Subcutaneous adipose tissue (tissue), 4 donors: ENCODE data around the gene RGL4. TPM values are rescaled to one million over a fixed set of nuclear protein-coding genes. Genes with fewer than 3 reads are reported as not detected.

Experiments
- total RNA-seq, 4 donors: library from RNA; depleted of rRNA; stranded (reverse); fragments of >200 nt; gene quantifications; one replicate each; pipeline ENCODE4 v1.1.0, GENCODE V29; 2016
- TF ChIP-seq, protein P1 (sequence below): fragments of 450-650 bp; IDR thresholded peaks from one replicate; pipeline ENCODE4 v1.5.1; 2016; ENCODE audit warnings: low read depth, mild to moderate bottlenecking, control low read depth, antibody characterized with exemption, moderate library complexity

Gene RGL4
- total RNA-seq, 4 donors from 2014 or later, result not detected

DNA sequence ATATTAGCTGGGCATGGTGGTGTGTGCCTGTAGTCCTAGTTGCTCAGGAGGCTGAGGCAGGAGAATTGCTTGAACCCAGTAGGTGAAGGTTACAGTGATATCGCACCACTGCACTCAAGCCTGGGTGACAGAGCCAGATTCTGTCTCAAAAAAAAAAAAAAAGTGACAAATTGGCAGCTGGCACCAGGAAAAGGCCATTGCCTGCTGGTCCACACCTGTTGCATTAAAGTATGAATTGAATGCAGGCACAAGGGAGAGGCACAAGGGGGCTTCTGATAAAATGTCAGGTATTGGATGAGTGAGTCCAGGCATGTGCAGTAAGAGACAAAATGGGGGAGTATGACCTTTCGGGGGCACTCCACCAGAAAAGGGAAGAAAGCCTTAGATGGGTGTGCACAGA, 31.9 kb downstream of the RGL4 start:
- TF ChIP-seq, protein P1, sequence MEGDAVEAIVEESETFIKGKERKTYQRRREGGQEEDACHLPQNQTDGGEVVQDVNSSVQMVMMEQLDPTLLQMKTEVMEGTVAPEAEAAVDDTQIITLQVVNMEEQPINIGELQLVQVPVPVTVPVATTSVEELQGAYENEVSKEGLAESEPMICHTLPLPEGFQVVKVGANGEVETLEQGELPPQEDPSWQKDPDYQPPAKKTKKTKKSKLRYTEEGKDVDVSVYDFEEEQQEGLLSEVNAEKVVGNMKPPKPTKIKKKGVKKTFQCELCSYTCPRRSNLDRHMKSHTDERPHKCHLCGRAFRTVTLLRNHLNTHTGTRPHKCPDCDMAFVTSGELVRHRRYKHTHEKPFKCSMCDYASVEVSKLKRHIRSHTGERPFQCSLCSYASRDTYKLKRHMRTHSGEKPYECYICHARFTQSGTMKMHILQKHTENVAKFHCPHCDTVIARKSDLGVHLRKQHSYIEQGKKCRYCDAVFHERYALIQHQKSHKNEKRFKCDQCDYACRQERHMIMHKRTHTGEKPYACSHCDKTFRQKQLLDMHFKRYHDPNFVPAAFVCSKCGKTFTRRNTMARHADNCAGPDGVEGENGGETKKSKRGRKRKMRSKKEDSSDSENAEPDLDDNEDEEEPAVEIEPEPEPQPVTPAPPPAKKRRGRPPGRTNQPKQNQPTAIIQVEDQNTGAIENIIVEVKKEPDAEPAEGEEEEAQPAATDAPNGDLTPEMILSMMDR, result no peak

GRCh38 chr22:23737696-23738095, 46.9 kb downstream of the RGL4 start:
- TF ChIP-seq, protein P1, result no peak

DNA sequence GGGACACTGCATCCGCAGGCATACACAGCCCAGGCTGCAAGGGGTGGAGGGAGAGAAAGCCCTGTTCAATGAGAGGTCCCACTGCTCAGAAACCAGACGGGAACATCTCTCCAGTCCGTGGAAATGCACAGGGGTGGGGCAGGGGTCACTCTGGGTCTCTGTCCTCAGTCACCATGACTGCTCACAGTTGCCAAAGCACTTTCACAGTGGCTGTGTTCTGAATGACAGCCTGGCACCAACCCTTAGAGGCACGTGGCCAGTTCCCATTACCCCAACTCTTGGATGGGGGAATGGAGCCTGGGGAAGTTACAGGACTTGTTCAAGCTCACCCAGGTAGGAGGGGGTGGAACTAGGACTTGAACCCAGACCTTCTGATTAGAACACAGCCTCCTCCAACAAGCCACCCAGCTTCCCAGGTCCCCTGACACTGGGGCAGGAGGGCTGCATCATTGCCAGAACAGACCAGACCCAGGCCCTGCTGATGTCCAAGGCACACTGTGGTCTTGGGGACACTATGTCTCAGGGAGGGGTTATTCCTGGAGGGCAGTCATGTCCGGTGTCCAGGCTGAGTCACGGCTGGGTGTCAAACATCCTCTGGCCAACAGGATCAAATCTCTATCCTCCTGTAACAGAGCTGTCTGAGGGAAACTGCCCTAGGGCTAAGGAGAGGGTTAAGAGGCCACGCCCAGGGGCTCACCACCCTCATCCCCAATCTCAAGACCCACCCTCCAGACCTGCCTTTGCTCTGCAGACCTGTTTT, 51.9 kb downstream of the RGL4 start:
- TF ChIP-seq, protein P1, result no peak

- TF ChIP-seq, protein P1, result no peak
Measured at GRCh38 chr22:23743303-23743705, 52.5 kb downstream of the RGL4 start.

DNA sequence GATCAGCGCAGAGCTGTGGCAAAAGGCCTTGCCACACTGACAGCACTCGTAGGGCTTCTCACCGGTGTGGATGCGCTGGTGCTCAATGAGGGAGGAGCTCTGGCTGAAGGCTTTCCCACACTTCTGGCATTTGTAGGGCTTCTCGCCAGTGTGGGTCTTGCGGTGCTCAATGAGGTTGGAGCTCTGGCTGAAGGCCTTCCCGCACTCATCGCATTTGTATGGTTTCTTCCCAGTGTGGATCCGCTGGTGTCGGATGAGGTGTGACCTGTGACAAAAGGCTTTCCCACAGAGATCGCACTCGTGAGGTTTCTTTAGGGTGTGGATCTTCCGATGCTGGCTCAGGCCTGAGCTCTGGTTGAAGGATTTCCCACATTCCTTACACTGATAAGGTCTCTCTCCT, 53.2 kb downstream of the RGL4 start:
- TF ChIP-seq, protein P1, result no peak

DNA sequence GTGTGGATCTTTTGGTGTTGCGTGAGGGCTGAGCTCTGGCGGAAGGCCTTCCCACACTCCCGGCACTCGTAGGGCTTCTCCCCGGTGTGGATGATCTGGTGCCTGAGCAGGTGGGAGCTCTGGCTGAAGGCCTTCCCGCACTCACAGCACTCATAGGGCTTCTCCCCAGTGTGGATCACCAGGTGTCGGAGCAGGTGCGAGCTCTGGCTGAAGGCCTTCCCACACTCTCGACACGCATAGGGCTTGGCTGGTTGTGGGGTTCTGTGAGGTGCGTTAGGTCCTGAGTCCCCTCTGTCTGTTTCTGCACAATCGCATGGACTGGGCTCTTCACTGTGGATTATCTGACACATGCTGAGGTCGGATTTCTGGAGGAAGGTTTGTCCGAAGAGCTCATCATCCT, 53.7 kb downstream of the RGL4 start:
- TF ChIP-seq, protein P1, result no peak

GRCh38 chr22:23745791-23746190, 55.0 kb downstream of the RGL4 start:
- TF ChIP-seq, protein P1, result no peak

Other genes with a start within 250 kb of the RGL4 start
- not detected for gene IGLL1, start 110.7 kb upstream of the RGL4 start, total RNA-seq
- gene DRICH1, start 58.7 kb upstream of the RGL4 start, total RNA-seq, result 1 to 10 TPM in 1 of 4 donors, under 1 TPM in 2, not detected in 1; 0.44 to 1.5 (median 0.57) TPM
- gene ZNF70, start 60.1 kb downstream of the RGL4 start, total RNA-seq, result 1 to 10 TPM; 2.9 to 7.0 (median 3.7) TPM
- gene VPREB3, start 63.4 kb downstream of the RGL4 start, total RNA-seq, result 1 to 10 TPM in 1 of 4 donors, not detected in 3; 6.8 TPM
- not detected for gene C22orf15, start 72.0 kb downstream of the RGL4 start, total RNA-seq
- gene CHCHD10, start 77.0 kb downstream of the RGL4 start, total RNA-seq, result 10 to 100 TPM in 3 of 4 donors, 1 to 10 TPM in 1; 9.3 to 84.6 (median 26.6) TPM
- gene MMP11, start 81.8 kb downstream of the RGL4 start, total RNA-seq, result 1 to 10 TPM; 2.1 to 2.8 (median 2.2) TPM
- 10 to 100 TPM; 26.3 to 84.2 (median 37.5) TPM for gene SMARCB1, start 96.0 kb downstream of the RGL4 start, total RNA-seq
- 1 to 10 TPM in 1 of 4 donors, under 1 TPM in 1, not detected in 2; 0.22 to 1.5 TPM for gene DERL3, start 148.0 kb downstream of the RGL4 start, total RNA-seq
- gene SLC2A11, start 166.9 kb downstream of the RGL4 start, total RNA-seq, result 10 to 100 TPM in 1 of 4 donors, 1 to 10 TPM in 3; 4.8 to 10.2 (median 5.5) TPM
- 100 to 1,000 TPM in 3 of 4 donors, 10 to 100 TPM in 1; 58.8 to 202 (median 128) TPM for gene MIF, start 203.4 kb downstream of the RGL4 start, total RNA-seq